Liver (tissue), 9 donors: ENCODE data around the gene SHISAL1. TPM values are rescaled to one million over a fixed set of nuclear protein-coding genes. Genes with fewer than 3 reads are reported as not detected.

Source experiments
- DNase-seq: peaks from one replicate; pipeline ENCODE4 v3.0.0-alpha.2; 2017; ENCODE audit warnings: low spot score
- H3K27ac ChIP-seq, 2 donors: one replicate each; pipeline ENCODE4 v1.7.0; 2013; ENCODE audit warnings: inconsistent platforms in 2 of 2, low read length in 2 of 2, control low read depth in 1 of 2, low read depth in 1 of 2, mild to moderate bottlenecking in 1 of 2
- H3K27me3 ChIP-seq, 4 donors: one replicate each; pipeline versions ENCODE4 v1.6.1 to v1.7.0; 2013; ENCODE audit warnings: low read length in 3 of 4, inconsistent platforms in 1 of 4, mild to moderate bottlenecking in 1 of 4, moderate library complexity in 1 of 4; ENCODE audit not compliant: control insufficient read depth in 4 of 4, insufficient read depth in 4 of 4
- H3K36me3 ChIP-seq, 4 donors: one replicate each; pipeline versions ENCODE4 v1.6.1 to v1.7.0; 2013; ENCODE audit warnings: low read length in 3 of 4, mild to moderate bottlenecking in 3 of 4, low read depth in 1 of 4, moderate library complexity in 1 of 4; ENCODE audit not compliant: control insufficient read depth in 4 of 4, insufficient read depth in 3 of 4
- H3K4me1 ChIP-seq, 4 donors: one replicate each; pipeline versions ENCODE4 v1.6.1 to v1.7.0; 2013; ENCODE audit warnings: low read length in 3 of 4, mild to moderate bottlenecking in 3 of 4, moderate library complexity in 1 of 4; ENCODE audit not compliant: control insufficient read depth in 4 of 4, insufficient read depth in 4 of 4
- H3K4me3 ChIP-seq, 3 donors: one replicate each; pipeline versions ENCODE4 v1.6.1 to v1.7.0; 2013; ENCODE audit warnings: low read length in 3 of 3, control low read depth in 1 of 3, low read depth in 1 of 3, mild to moderate bottlenecking in 1 of 3
- H3K9ac ChIP-seq, 2 donors: one replicate each; pipeline ENCODE4 v1.7.0; 2013; ENCODE audit warnings: low read length in 2 of 2, mild to moderate bottlenecking in 2 of 2, moderate library complexity in 2 of 2, control low read depth in 1 of 2, low read depth in 1 of 2
- H3K9me3 ChIP-seq, 4 donors: one replicate each; pipeline versions ENCODE4 v1.6.1 to v1.7.0; 2013; ENCODE audit warnings: low read length in 3 of 4; ENCODE audit not compliant: control insufficient read depth in 4 of 4
- EGR1 ChIP-seq, 2 donors: IDR thresholded peaks; 2 replicates each; pipeline ENCODE4 v1.6.1; 2016 to 2018; ENCODE audit warnings: antibody characterized with exemption in 2 of 2, low read depth in 2 of 2
- FOXA1 ChIP-seq: IDR thresholded peaks from 2 replicates; pipeline ENCODE4 v1.6.1; 2016; ENCODE audit warnings: antibody characterized with exemption
- FOXA2 ChIP-seq: IDR thresholded peaks from 2 replicates; pipeline ENCODE4 v1.6.1; 2016; ENCODE audit warnings: antibody characterized with exemption
- GABPA ChIP-seq, 2 donors: IDR thresholded peaks in 1 of 2; conservative IDR thresholded peaks in 1 of 2; 2 replicates each; pipeline ENCODE4 v1.6.1; 2016; ENCODE audit warnings: antibody characterized with exemption in 2 of 2, mild to moderate bottlenecking in 1 of 2, moderate library complexity in 1 of 2
- HNF4A ChIP-seq, 2 donors: conservative IDR thresholded peaks; 2 replicates each; pipeline ENCODE4 v1.6.1; 2016; ENCODE audit warnings: antibody characterized with exemption in 2 of 2, mild to moderate bottlenecking in 2 of 2
- HNF4G ChIP-seq: IDR thresholded peaks from 2 replicates; pipeline ENCODE4 v1.6.1; 2016; ENCODE audit warnings: antibody characterized with exemption
- JUND ChIP-seq, 2 donors: IDR thresholded peaks; 2 replicates each; pipeline ENCODE4 v1.6.1; 2016; ENCODE audit warnings: antibody characterized with exemption in 2 of 2
- NR2F2 ChIP-seq: IDR thresholded peaks from 2 replicates; pipeline ENCODE4 v1.6.1; 2016; ENCODE audit warnings: antibody characterized with exemption
- RAD21 ChIP-seq, 2 donors: IDR thresholded peaks; 2 replicates each; pipeline ENCODE4 v1.6.1; 2016; ENCODE audit warnings: antibody characterized with exemption in 2 of 2, mild to moderate bottlenecking in 2 of 2
- RXRA ChIP-seq, 2 donors: IDR thresholded peaks; 2 replicates each; pipeline ENCODE4 v1.6.1; 2017 to 2018; ENCODE audit warnings: antibody characterized with exemption in 2 of 2, mild to moderate bottlenecking in 1 of 2
- SP1 ChIP-seq: IDR thresholded peaks from 2 replicates; pipeline ENCODE4 v1.6.1; 2018; ENCODE audit warnings: antibody characterized with exemption, mild to moderate bottlenecking
- TAF1 ChIP-seq: conservative IDR thresholded peaks from 2 replicates; pipeline ENCODE4 v1.6.1; 2016; ENCODE audit warnings: antibody characterized with exemption, mild to moderate bottlenecking
- YY1 ChIP-seq: IDR thresholded peaks from 2 replicates; pipeline ENCODE4 v1.6.1; 2016; ENCODE audit warnings: antibody characterized with exemption, mild to moderate bottlenecking
- WGBS: extraction: QIAGEN DNeasy Blood & Tissue Kit; methylation state at CpG from one replicate; pipeline ENCODE4 v1.1.7; 2013; 5-methylcytosine and 5-hydroxymethylcytosine counted together
- polyA plus RNA-seq, 2 donors: library from polyadenylated mRNA; stranded (reverse) in 1 of 2; unstranded in 1 of 2; fragments of 200-250 nt in 1 of 2; fragments of >200 nt in 1 of 2; fragmentation: Nextera tagmentation in 1 of 2; extraction: Ambion mirVana in 1 of 2; gene quantifications; one replicate each; pipeline versions ENCODE4 v1.2.1 to v1.2.3, GENCODE V29; 2013 to 2015
- total RNA-seq, 2 donors: library from RNA; depleted of rRNA; stranded (reverse); fragments of >200 nt; gene quantifications; one replicate each; pipeline ENCODE4 v1.2.3, GENCODE V29; 2014
- TF ChIP-seq, protein P1 (sequence below): IDR thresholded peaks from 2 replicates; pipeline ENCODE4 v1.6.1; 2016; ENCODE audit warnings: antibody characterized with exemption, mild to moderate bottlenecking
- TF ChIP-seq, protein P2 (sequence below): IDR thresholded peaks from 2 replicates; pipeline ENCODE4 v1.6.1; 2016; ENCODE audit warnings: antibody characterized with exemption
- TF ChIP-seq, protein P3 (sequence below): fragments of 150-350 bp; IDR thresholded peaks from 2 replicates; pipeline ENCODE4 v1.5.1; 2017; ENCODE audit warnings: improper control_type of control experiment, low read depth, low read length; ENCODE audit not compliant: missing input control
- TF ChIP-seq, protein P4 (sequence below): IDR thresholded peaks from 2 replicates; pipeline ENCODE4 v1.6.1; 2016; ENCODE audit warnings: antibody characterized with exemption
- donor health status: healthy.
- donor health status: healthy.
- donor health status: healthy.
- donor health status: healthy.
- donor health status: healthy.

Gene SHISAL1
- total and polyA plus RNA-seq, 4 donors, result 0.07 to 0.17 (median 0.13) TPM

DNA sequence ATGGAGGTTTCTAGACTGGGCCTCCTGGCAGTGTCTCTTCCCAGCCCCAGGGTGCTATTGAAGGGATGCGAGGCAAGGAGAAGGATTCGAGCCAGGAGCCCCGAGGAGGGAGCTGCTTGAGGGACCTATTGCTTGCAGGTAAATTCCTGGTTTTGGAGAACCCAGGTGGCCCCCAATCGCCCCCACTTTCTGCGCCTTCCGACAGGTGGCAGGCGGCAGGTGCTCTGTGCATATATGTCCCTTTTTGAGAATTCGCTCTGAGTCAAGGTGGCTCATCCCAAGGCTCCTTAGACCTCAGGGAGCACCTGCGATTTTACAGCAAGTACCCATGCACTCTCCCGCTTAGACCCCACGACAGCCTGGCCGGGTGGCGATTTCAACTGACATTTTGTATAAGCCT is 40.3 kb upstream of the SHISAL1 start:
- no peak overlapping the region for H3K27ac ChIP-seq
- H3K4me1 ChIP-seq, result peaks cover 0 to 1% (median 0%) of the 10 kb centered on the region in 4 donors
- no peak overlapping the region for H3K9ac ChIP-seq
- peaks cover 0 to 5% (median 0%) of the 10 kb centered on the region in 4 donors for H3K27me3 ChIP-seq
- 83% methylated on average over 13 of the region's 13 CpGs for WGBS
- no peak for DNase-seq
- H3K36me3 ChIP-seq, result no peaks in the 10 kb centered on the region
- H3K9me3 ChIP-seq, result no peaks in the 10 kb centered on the region
- TF ChIP-seq FOXA2, result no peak
- TF ChIP-seq, protein P1, sequence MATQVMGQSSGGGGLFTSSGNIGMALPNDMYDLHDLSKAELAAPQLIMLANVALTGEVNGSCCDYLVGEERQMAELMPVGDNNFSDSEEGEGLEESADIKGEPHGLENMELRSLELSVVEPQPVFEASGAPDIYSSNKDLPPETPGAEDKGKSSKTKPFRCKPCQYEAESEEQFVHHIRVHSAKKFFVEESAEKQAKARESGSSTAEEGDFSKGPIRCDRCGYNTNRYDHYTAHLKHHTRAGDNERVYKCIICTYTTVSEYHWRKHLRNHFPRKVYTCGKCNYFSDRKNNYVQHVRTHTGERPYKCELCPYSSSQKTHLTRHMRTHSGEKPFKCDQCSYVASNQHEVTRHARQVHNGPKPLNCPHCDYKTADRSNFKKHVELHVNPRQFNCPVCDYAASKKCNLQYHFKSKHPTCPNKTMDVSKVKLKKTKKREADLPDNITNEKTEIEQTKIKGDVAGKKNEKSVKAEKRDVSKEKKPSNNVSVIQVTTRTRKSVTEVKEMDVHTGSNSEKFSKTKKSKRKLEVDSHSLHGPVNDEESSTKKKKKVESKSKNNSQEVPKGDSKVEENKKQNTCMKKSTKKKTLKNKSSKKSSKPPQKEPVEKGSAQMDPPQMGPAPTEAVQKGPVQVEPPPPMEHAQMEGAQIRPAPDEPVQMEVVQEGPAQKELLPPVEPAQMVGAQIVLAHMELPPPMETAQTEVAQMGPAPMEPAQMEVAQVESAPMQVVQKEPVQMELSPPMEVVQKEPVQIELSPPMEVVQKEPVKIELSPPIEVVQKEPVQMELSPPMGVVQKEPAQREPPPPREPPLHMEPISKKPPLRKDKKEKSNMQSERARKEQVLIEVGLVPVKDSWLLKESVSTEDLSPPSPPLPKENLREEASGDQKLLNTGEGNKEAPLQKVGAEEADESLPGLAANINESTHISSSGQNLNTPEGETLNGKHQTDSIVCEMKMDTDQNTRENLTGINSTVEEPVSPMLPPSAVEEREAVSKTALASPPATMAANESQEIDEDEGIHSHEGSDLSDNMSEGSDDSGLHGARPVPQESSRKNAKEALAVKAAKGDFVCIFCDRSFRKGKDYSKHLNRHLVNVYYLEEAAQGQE, result no peak
- no peak for TF ChIP-seq HNF4G
- TF ChIP-seq NR2F2, result no peak
- no peak for TF ChIP-seq TAF1
- TF ChIP-seq JUND (IDR thresholded peaks at IDR 0.05), result no peak
- no peak for TF ChIP-seq GABPA (IDR thresholded peaks at IDR 0.05 in 1 of 2, conservative IDR thresholded peaks at IDR 0.05 in 1 of 2)
- no peak for TF ChIP-seq FOXA1
- no peak for TF ChIP-seq YY1
- TF ChIP-seq, protein P2, sequence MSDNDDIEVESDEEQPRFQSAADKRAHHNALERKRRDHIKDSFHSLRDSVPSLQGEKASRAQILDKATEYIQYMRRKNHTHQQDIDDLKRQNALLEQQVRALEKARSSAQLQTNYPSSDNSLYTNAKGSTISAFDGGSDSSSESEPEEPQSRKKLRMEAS, result no peak
- no peak for TF ChIP-seq SP1
- TF ChIP-seq, protein P3, sequence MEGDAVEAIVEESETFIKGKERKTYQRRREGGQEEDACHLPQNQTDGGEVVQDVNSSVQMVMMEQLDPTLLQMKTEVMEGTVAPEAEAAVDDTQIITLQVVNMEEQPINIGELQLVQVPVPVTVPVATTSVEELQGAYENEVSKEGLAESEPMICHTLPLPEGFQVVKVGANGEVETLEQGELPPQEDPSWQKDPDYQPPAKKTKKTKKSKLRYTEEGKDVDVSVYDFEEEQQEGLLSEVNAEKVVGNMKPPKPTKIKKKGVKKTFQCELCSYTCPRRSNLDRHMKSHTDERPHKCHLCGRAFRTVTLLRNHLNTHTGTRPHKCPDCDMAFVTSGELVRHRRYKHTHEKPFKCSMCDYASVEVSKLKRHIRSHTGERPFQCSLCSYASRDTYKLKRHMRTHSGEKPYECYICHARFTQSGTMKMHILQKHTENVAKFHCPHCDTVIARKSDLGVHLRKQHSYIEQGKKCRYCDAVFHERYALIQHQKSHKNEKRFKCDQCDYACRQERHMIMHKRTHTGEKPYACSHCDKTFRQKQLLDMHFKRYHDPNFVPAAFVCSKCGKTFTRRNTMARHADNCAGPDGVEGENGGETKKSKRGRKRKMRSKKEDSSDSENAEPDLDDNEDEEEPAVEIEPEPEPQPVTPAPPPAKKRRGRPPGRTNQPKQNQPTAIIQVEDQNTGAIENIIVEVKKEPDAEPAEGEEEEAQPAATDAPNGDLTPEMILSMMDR, result no peak
- TF ChIP-seq EGR1 (IDR thresholded peaks at IDR 0.05; ENCODE audit: low read depth in 2 of 2), result no peak
- TF ChIP-seq RXRA (IDR thresholded peaks at IDR 0.05), result no peak
- TF ChIP-seq RAD21 (IDR thresholded peaks at IDR 0.05), result no peak
- TF ChIP-seq, protein P4, sequence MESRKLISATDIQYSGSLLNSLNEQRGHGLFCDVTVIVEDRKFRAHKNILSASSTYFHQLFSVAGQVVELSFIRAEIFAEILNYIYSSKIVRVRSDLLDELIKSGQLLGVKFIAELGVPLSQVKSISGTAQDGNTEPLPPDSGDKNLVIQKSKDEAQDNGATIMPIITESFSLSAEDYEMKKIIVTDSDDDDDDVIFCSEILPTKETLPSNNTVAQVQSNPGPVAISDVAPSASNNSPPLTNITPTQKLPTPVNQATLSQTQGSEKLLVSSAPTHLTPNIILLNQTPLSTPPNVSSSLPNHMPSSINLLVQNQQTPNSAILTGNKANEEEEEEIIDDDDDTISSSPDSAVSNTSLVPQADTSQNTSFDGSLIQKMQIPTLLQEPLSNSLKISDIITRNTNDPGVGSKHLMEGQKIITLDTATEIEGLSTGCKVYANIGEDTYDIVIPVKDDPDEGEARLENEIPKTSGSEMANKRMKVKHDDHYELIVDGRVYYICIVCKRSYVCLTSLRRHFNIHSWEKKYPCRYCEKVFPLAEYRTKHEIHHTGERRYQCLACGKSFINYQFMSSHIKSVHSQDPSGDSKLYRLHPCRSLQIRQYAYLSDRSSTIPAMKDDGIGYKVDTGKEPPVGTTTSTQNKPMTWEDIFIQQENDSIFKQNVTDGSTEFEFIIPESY, result no peak
- TF ChIP-seq HNF4A (conservative IDR thresholded peaks at IDR 0.05), result no peak
- no peak overlapping the region for H3K4me3 ChIP-seq
